CD4-positive, alpha-beta T cell treated with Interleukin-2 at 100 ng/mL for 4 hours (primary cell): Measurements from ENCODE around the gene MYZAP.

ENCODE experiments used
- DNase-seq: peaks from one replicate; pipeline ENCODE4 v3.0.0-alpha.2; 2020; ENCODE audit warnings: low spot score

The MYZAP gene

DNA sequence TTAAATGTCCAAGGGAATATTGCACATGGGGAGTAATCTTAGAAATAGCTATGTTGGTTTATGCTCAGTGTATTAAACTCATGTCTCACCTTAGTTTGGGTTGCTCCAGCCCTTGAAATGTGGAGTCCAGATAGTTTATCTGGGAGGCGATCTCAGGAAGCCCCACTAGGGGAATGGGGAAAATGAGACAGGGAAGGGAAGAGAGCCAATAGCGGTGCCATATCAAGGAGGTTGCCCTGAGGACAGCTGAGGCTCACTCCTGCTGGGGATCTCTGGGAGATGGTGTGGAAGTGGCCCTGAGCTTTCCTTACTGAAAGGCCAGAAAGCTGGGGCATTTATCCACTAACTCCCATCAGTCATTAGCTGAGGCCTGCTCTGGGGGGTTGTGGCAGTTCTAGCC lies 71.6 kb downstream of the MYZAP start:
- DNase-seq, result no peak

DNA sequence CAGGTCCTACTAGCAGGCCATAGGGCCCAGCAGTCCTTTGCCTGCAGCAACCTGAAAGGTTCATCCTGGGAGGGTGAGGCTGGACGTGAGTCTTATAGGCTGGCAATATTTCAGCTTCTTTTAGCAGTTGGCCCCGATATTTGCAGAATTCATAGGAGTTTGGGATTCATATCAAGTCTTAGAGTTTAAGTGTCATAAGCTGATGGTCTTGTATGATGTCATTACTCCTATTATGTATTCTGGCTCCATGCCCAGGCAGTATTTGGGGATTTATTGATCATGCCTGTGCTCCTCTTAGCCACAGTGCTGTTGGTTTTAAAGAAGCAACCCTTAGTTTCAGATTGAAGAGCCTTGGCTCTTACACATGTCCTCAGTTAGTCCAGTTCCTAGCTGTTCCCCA lies 73.5 kb downstream of the MYZAP start:
- no peak for DNase-seq

DNA sequence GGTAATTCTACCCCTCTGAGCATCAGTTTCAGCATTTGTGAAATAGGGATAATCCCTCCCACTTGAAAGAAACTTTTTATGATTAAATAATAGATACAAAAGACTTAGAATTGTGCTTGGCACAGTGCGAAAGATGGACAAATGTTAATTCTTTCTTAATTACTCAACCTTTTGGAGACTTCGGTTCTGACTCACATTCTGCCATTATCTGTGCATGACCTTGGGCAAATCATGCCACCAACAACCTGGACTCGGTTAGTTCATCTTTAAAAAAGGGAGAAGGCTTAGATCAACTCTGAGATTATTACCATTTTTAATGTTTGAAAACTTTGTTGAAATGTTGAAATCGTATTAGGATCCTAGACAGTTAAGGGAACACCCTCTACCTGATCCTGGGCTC lies 74.2 kb downstream of the MYZAP start:
- DNase-seq, result no peak

DNA sequence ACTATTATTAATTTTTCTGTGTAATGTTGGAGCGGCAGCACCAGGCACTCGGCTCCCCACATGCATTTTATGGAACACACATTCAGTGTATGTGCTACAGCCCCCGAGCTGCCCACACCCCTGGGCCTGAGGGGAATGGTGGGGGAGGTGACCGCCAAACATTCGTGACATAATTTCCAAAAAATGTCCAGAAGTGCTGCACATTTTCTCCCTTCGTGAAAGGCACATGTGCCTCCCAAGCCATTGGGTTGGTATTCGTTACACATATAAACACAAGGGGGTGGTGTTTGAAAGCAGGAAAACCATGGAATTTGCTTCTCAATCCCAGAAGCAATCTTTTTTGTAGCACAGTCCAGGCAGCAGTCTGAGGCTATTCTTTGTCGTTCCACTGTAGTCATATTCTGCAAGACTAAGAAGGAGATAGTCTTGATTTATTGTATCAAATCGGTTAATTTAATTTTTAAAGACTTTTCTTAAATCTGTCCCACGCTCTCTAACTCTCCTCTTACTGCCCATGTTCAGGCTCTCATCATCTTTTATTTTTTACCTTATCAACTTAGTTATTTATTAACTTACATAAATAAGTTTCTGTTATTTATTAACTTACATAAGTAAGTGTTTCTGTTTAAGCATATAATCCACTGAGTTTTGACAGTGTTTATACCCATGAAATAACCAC lies 75.6 kb downstream of the MYZAP start:
- DNase-seq, result no peak

DNA sequence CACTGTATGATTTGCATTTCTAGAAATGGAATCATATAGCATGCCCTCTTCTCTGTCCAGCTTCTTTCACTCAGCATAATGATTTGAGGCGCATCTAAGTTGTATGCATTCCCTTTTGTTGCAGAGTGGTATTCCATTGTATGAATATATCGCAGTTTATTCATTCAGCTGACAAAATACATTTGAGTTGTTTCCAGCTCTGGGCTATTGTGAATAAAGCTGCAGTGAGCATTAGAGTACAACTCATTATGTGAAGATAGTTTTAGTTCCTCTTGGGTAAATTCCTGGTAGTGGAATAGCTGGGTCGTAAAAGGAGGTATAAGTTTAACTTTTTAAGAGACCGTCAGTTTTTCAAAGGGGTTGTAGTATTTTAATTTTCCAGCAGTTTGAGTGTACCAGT lies 76.3 kb downstream of the MYZAP start:
- DNase-seq, result no peak

DNA sequence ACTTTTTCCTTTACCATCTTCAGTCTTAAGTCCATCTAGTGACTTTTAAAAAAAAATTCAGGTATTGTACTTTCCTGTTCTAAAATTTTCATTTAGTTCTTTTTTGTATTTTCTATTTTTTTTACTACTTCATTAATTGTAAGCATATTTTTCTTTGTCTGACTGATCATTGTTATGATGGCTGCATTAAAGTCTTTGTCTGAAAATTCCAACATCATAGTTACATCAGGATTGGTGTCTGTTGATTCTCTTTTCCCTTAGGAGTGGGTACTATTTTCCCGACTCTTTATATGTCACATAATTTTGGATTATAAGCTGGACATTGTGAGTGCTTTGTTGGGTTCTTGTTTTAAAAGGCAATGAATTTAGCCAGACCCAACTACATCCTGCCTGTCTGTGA lies 79.9 kb downstream of the MYZAP start:
- no peak for DNase-seq

DNA sequence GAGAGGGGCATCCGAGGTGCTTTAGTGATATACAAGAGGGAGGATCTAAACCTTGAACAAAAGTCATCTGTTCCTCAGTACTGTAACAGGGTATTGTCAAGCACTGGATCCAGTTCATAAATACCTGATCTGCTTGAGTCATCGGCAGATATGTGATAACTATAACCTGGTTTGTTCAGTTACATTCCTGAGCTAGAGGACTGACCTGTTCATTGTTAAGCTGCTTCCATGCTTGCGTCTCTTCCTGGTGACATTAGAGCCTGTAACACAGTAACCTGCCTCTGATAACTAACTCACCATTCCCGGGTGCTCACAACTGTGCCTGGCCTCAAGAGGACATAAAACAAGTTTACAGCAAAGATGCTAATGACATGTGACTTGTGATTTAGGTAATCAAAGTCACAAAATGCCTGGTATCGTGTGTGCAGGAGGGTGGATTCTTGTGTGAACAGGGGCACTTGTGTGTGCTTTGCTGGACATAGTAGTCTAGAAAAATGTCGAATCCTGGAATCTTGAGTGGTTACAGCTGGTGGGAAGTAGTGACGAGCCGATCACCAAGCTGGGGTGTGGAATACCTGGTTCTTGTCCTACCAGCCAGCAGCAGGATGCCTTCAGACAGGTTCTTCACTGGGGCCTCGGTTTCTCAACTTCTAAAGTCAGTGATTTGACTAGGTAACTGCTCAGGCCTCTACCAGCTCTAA lies 83.9 kb downstream of the MYZAP start:
- no peak for DNase-seq

DNA sequence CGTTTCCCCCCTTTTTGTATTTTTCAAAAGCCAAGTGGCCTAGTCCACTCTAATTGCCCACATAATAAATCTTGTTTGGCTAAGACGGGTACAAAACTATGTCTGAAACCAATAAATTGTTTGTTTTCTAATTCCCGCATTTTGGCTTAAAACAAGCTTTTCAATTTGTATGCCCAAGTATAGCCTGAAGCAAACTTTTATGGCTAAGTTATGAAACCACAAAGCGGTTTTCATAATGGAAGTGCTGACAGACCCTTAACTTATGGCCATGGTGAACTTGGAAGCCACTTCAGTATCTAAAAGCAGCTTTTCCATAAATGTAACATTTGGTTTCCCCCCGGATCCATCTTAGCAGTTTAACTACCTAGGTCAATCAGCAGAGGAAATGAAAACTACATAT lies 84.9 kb downstream of the MYZAP start:
- no peak for DNase-seq

DNA sequence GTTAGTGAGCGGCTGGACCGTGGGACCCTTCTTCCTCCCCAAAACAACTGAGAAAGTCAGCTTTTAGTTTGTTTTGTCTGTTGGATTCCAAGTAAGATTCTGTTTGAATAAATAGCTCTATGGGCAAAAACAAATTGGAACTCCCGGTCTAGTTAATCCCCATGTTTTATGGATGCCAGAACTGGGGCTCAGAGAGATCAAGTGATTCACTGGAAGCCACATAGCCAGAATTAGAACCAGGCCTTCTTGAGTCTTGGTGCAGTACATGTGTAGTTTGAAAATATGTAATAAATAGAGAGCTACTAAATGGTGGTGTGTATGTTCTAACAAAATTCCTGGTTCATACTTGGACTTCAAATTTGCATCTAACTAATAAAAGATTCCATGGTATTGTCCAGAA lies 85.5 kb downstream of the MYZAP start:
- DNase-seq, result no peak

DNA sequence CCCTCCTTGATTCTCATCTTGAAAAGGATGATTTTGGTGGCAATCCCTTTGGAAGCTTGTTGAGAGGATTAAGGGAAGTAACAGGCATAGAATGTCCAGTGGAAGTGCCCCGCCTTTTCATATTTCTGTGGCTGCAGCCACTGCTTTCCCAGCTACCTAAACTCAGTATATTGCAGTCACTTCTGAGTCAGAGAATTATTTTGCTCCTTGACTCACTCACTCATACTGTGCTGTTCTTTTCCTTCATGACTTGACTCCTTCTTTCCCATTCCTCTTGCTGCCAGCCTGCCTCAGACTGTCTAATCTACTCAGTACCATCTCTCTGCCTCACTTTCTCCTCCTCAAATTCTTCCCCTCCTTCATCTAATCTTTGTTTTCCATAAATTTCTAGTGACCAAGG lies 88.3 kb downstream of the MYZAP start:
- DNase-seq, result no peak

DNA sequence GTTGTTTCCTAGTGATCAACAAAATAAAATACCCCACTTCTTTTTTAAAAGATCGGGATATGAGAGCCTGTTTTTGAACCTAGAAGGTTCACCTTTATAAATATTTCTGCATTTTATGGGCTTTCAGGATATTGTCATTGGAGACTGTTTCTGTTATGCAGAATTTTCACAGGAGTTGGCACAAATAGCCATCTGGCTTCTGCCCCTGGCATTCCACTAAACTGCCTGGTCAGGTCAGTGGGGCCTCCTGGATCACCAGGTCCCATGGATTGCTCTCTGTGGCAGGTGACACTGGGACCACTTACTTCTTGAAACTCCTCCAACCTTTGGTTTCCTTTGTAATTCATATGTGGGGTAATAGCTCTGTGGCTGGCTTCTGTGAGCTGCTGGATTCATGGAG lies 89.3 kb downstream of the MYZAP start:
- DNase-seq, result no peak

DNA sequence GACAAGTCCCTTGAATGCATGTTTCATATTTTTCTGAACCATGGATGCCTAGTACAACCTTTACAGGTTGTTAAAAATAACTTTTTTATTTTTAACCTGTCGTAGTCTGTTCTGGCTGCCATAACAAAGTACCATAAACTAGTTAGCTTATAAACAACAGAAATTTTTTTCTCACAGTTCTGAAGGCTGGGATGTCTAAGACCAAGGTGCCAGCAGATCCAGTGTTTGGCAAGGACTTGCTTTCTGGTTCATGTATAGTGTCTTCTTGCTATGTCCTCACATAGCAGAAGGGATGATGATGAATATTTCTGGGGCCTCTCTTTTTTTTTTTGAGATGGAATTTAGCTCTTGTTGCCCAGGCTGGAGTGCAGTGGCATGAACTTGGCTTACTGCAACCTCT lies 91.8 kb downstream of the MYZAP start:
- DNase-seq, result no peak

DNA sequence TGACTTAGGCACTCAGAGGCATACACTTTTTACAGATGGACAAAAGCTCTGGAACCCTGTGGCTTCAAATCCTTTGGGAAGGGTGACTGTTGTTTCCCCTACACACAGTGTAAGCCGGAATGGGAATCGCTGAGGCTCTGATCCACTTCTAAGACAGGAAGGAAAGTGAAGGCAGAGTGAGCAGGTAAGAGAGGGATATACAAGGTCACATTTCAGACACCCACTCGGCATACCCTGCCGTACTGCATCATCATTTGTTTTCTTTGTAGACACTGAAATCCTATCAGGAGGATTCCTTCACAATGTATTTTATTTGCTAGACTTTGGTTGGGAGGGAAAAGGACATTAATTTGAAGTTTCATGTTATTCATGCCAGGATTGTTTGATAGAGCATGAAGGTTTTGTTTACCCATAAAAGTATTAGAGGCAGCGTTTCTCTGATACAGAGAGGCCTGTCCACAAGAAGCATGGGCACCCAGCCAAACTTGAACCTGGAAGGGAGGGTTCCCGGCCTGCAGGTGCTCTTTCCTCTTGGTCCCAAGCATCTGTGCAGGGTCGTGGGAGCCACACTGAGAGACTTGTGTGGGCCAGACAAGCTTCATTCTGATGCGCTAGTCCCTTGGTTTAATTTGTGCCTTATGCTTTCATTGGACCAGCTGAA lies 92.9 kb downstream of the MYZAP start:
- DNase-seq, result no peak

DNA sequence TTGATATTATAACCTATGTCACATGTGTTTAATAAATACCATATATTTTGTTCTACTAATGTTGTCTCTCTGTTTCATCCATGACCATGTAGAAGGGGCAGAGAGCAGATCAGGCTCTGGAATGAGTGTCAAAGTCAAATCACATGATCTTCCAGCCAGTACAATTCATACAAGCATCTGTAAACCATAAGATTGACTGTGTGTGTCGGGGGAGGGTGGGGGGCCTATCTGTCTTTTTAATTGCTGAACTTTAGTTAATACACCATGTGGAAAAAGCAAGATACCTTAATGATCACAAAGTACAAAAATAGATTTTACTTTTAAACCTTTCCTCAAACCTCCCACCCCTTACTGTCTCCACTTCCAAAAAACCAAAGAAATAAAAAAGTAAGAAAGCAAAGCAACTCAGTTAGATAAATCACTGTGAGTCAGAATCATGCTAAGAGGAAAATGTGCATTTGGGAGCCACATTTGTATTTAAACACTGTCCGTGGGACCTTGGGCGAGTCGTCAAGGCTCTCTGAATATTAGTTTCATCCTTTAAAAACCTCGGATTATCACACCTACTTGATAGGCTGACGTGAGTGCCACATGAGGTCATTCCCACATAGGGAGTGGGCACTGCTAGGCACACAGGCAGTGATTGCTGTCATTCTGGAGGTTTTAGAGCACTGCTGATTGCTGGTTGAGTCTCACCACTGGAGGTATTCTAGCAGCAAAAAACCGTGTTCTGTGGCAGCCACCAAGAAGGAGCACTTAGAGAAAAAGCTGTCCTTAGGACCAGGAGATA lies 93.8 kb downstream of the MYZAP start:
- DNase-seq, result no peak

DNA sequence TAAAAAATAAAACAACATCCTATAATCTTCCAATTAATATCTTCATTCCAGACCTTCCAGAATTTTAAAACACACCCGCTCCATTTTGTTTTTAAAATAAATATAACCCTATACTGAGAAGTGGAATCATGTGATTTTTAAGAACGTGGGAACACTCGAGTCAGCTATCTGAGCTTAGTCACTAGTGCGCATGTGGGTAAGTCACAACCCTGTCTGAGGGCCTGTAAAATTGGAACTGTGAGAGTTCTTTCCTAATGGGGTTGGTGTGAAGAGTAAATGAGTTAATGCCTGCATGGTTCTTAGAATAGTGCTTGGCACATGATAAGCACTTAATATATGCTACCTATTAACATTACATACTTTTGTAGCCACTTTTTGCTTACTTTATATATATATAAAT lies 95.0 kb downstream of the MYZAP start:
- no peak for DNase-seq

DNA sequence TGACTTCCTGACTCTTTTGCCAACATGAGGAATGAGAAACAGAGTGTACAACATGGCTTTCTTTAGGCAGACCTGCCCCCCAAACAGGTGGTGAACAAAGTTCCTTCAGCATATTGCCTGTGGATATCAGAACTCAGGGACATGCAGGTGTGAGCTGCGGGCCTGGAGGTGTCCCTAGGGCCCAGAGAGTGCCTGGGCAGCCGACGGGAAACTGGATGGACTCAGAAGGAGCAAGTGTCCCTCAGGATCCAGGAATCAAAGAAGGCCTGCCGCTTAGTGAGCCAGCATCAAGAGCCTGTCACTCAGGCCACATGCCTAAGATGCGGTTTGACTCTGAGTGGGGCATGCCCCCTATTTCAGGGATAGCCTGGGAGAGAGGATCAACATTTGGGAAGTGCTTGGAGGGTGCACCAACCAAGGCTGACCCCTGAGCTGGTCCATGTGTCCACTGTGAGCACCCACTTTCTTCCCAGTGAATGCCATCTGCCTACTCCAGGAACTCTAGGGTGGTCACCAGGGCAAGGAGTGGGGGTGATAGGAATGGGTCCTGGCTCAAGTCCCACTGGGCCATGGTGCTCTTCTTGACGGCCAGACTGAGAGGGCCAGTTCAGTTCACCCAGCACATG lies 98.8 kb downstream of the MYZAP start:
- no peak for DNase-seq

DNA sequence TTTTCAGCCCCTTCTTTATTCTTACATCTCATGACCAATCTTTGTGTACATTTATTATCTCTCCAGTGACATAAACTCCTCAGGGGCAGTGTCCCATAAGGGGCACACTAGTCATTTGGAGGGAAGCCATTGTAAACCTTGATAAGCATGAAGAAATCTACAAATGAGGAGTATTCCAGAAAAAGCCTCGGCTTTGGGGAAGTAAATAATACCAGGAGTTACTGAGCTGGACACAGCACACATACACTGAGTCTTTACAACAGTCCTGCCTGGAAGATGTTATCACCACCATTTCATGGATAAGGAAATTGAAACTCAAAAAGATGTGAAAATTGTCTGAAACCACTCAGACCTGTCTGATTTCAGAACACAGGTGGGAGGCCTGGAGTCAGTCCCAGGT lies 99.4 kb downstream of the MYZAP start:
- no peak for DNase-seq

DNA sequence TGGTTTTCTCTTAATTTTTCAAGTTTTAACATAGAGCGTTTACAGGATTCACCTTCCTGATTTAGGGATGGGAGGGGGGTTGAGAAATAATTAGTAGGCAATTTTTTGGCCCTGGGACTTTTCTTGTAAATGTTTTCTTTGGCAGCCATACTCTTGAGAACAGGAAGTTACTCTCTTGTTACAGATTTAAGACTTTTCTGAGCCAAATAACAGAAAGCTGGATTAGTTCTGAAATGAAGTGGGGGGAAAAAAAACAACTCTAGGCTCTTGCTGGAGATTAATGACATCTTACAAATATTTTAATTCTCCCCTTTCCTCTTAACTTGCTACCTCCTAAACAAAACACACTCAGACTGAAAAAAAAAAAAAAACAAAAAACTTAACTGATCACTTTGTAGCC lies 101.0 kb downstream of the MYZAP start:
- no peak for DNase-seq

DNA sequence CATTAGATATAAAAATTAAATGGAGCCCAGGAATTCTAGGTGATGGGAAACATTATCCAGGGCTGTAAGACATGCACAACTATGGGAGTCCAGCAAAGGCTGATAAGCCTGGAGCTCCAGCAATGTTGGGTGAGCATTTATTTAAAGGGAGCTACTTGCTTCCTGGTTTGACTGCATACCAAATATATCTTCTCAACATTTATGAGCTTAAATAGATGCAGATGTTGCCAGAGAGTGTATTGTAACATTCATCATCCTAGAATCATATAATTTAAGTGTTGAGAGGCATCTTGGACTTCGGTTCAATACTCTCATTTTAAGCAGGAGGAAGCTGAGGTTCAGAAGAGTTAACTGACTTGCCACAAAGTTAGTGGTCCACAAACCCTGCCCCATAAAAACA lies 102.6 kb downstream of the MYZAP start:
- no peak for DNase-seq

DNA sequence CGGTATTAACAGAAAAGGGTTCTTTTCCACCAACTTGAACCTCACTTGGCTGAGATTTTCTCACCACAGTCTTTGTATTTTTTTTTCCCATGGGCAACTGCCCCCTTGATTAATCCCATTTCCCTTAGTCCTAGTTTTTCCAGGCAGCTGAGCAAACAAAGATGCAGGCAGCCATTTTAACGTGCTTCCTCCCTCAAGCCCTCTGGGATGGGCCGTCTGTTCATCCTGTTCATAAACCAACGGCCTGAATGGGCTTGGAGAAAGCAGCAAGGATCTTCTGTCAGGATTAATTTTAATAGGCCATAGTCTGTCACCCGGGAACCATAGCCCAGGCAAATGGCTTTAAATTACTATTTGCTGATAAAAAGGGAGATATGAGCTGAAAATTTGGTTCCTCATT lies 104.4 kb downstream of the MYZAP start:
- no peak for DNase-seq

DNA sequence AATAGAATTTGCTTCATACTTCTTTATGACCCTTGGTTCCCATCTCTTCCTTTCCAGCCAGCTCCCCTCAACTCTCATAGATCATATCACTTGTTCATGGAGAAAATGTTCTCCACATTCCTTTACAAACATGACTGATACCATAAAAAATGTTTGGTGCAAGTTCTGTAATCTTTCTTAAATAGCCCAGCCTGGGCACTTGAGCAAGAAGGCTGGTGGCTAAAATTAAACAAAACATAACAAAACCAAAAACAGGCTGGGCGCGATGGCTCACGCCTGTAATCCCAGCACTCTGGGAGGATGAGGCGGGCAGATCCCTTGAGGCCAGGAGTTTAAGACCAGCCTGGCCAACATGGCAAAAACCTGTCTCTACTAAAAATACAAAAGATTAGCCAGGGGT lies 105.9 kb downstream of the MYZAP start:
- DNase-seq, result no peak

DNA sequence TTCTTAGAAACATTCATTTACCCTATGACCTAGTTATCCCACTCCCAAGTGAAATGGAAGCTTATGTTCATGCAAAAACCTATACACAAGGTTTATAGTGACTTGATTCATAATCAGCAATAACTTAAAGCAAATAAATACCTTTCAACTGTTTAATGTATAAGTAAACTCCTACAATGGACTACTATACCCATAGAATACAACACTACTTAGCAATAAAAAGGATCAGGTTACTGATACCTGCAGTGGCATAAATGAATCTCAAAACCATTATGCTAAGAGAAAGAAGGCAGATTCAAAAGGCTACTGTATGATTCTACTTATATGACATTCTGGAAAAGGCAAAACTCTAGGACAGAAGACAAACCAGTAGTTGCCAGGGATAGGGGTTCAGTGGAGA lies 106.5 kb downstream of the MYZAP start:
- DNase-seq, result no peak
